ENCODE data around the gene SPDYE6.
"Not testable (repeated sequence)": the region's sequence is repeated elsewhere in the genome, so short reads cannot be mapped to it uniquely, and the experiment has no call there.

DNA sequence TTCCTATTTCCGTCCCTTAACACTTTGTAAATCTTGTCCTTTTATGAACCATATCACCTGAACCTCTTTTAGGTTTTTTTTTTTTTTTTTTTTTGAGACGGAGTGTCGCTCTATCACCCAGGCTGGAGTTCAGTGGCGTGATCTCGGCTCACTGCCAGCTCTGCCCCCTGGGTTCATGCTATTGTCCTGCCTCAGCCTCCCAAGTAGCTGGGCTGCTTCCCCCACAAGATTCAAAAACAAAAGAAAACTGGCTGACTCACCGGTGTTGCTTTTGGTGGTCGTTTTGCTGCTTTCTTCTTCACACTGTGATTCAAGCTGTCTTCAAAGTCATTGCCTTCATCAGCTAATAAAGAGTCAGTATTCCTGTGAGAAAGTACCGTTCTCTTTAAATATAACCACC, 24.6 kb upstream of the SPDYE6 start:
- TF ChIP-seq, protein P1, sequence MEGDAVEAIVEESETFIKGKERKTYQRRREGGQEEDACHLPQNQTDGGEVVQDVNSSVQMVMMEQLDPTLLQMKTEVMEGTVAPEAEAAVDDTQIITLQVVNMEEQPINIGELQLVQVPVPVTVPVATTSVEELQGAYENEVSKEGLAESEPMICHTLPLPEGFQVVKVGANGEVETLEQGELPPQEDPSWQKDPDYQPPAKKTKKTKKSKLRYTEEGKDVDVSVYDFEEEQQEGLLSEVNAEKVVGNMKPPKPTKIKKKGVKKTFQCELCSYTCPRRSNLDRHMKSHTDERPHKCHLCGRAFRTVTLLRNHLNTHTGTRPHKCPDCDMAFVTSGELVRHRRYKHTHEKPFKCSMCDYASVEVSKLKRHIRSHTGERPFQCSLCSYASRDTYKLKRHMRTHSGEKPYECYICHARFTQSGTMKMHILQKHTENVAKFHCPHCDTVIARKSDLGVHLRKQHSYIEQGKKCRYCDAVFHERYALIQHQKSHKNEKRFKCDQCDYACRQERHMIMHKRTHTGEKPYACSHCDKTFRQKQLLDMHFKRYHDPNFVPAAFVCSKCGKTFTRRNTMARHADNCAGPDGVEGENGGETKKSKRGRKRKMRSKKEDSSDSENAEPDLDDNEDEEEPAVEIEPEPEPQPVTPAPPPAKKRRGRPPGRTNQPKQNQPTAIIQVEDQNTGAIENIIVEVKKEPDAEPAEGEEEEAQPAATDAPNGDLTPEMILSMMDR (IDR thresholded peaks at IDR 0.05; ENCODE audit: poor library complexity, severe bottlenecking), result not testable (repeated sequence)
- TF ChIP-seq RAD21 (conservative IDR thresholded peaks at IDR 0.05); TAF1 (IDR thresholded peaks at IDR 0.05; ENCODE audit: low read depth); EZH2 (IDR thresholded peaks at IDR 0.05; ENCODE audit: borderline replicate concordance, insufficient read depth, low read length, poor library complexity, severe bottlenecking); MXI1 (conservative IDR thresholded peaks at IDR 0.05; ENCODE audit: poor library complexity, severe bottlenecking); POLR2AphosphoS5 (IDR thresholded peaks at IDR 0.05): not testable (repeated sequence)
- TF ChIP-seq, protein P2, sequence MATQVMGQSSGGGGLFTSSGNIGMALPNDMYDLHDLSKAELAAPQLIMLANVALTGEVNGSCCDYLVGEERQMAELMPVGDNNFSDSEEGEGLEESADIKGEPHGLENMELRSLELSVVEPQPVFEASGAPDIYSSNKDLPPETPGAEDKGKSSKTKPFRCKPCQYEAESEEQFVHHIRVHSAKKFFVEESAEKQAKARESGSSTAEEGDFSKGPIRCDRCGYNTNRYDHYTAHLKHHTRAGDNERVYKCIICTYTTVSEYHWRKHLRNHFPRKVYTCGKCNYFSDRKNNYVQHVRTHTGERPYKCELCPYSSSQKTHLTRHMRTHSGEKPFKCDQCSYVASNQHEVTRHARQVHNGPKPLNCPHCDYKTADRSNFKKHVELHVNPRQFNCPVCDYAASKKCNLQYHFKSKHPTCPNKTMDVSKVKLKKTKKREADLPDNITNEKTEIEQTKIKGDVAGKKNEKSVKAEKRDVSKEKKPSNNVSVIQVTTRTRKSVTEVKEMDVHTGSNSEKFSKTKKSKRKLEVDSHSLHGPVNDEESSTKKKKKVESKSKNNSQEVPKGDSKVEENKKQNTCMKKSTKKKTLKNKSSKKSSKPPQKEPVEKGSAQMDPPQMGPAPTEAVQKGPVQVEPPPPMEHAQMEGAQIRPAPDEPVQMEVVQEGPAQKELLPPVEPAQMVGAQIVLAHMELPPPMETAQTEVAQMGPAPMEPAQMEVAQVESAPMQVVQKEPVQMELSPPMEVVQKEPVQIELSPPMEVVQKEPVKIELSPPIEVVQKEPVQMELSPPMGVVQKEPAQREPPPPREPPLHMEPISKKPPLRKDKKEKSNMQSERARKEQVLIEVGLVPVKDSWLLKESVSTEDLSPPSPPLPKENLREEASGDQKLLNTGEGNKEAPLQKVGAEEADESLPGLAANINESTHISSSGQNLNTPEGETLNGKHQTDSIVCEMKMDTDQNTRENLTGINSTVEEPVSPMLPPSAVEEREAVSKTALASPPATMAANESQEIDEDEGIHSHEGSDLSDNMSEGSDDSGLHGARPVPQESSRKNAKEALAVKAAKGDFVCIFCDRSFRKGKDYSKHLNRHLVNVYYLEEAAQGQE (IDR thresholded peaks at IDR 0.05; ENCODE audit: borderline replicate concordance), result not testable (repeated sequence)

Measured in neural cell (in vitro differentiated cells).